HG03558 (cell line): ENCODE measurements around the gene HMX1.

Experiments
- ATAC-seq: cut with Tn5 transposase; IDR thresholded peaks from one replicate; pipeline ENCODE4 v1.9.1; 2021; ENCODE audit warnings: moderate number of reproducible peaks; ENCODE audit not compliant: unreplicated experiment; ENCODE audit errors: extremely low read depth

The HMX1 gene

DNA sequence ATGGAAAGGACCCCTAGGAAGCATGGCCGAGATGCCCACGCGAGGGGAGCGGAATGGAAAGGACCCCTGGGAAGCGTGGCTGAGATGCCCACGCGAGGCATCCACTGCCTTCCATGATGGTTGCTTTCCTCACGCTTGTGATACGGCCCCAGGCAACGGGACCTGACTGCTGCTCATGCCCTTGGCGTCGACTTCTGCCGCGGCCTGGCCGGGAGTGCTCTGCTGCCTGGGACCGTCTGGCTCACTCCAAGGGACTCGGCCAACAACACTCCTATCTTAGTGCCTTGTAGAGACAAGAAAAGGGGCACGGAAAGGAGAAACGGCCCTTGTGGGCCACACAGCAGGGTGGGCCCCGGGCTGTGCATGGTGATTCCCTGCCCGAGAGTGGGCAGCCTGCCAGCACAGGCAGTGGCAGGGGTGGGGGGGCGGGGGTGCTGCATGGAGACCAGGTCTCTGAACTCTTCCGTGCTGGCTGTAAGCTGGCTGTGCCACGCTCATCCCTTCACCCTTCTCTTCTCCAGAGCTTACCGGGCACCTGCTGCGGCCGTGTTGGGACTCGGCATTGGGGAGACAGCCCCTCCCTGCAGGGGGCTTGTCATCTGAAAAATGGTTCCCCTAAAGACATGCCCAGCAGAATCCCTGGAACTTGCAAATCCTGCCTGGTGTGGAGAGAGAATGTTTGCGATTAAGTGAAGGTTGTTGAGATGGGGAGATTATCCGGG is 38.6 kb upstream of the HMX1 start:
- no peak for ATAC-seq

DNA sequence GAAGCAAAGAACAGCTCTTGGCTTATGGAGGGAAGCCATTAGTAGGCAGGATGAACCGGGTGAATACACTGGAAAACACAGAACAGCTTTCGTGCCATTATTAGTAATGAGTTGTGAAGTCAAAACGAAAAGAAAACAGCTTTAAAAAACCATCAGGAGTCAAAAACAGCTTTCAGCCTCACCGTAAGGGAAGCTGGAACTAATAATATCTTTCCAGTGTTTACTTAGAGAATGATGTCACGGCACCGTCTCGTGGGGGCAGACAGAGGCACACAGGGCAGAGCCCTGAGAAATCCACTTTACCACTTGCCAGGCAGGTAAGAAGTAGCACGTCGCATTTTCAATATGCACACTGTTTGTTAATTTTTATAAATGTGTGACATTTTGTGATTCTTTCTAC is 37.9 kb upstream of the HMX1 start:
- no peak for ATAC-seq

DNA sequence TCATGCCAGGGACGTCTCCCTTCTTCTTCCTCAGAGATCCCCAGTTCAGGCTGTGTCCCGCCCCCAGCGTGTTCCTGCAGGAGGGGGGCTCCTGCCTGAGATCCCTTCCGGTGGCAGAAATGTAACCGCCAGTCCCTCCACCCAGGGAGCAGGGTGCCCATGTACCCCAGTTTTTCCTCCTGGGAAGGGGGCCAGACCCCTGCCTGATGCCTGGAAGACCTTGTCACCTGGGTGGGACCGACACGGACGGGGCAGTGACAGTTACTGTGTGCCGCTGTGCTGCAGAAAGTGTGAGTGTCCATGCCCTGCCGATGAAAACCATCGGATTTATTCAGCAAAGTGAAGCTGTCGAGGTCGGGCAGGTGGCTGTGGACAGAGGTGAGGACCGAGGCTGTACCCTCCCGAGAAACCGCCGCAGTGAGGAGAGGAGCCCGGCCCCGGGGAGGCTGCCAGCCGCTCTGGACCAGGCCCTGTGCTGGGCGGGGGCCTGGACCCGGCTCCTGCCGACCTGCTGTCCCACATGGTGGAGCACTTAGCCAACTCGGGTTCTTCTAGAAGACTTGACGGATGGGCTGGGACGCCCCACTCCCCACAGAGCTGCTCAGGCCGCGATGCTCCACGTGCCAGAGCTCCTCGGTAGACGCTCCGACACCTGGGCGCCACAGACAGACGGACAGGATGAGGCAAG is 36.7 kb upstream of the HMX1 start:
- ATAC-seq: no peak

DNA sequence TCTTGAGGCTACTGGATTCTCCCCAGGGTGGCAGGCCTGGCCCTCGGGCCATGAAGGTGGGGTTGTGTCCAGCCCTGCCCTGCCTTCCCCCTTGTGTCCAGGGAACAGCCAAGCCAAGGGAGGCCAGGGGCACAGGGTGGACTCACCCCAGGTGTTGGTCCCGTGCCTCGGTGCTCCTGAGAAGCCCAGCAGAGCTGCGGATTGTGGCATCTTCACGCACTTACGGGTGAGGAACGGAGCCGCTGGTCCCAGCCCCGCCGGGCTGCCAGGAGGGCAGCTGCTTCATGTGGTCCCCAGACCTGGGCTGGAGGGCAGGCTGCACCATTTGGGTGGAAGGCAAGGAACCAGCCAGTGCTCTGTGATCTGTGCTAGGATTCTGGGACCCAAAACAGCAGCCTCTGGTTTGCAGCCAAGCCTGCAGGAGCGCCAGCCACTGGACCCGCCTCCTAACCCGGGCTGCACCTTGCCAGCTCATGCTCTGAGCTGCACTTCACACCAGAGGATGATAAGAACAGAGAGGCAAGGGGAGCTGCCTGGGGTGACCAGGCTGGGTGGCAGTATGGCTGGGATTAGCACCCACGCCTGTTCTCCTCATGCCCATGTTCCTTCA is 36.1 kb upstream of the HMX1 start:
- no peak for ATAC-seq

DNA sequence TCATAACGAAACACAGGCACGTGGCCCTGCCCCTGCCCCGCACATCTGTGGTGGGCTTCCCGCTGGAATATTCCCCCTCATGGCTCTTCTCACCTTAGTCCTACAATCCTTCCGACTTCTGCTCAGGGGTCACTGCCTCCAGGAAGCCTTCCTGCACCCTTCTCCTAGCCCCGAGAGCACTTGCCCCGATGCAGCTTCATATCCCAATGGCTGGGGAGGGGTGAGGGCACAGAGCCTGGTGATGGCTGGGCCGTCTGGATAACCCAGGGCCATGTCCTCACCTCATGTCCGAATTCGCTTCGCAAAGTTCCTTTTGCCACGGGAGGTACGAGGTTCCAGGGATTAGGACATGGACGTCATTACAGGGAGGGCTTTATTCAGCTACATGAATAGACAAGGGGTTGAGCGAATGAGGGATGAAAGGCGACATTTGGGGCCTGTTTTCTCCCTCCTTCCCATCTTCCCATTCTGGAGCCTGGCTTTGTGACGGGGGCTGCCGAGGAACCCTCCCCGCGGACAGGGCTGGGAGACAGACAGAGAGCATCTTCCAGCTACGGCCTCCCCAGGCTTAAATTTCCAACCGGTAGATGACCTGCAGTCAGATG is 35.5 kb upstream of the HMX1 start:
- ATAC-seq: no peak

DNA sequence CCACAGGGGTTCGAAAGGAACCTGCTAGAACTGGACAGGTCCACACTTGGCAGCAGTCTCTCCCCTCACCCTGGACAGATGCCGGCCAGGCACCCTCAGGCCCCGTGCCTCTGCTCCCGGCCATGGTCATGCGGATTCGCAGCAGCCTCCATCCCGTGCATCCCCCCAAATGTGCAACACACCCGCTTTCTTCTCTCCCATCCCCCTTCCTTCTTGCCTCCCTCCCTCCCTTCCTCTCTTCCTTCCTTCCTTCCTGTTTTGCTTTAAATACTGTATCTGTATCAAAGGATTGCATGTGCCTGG is 35.0 kb upstream of the HMX1 start:
- no peak for ATAC-seq

DNA sequence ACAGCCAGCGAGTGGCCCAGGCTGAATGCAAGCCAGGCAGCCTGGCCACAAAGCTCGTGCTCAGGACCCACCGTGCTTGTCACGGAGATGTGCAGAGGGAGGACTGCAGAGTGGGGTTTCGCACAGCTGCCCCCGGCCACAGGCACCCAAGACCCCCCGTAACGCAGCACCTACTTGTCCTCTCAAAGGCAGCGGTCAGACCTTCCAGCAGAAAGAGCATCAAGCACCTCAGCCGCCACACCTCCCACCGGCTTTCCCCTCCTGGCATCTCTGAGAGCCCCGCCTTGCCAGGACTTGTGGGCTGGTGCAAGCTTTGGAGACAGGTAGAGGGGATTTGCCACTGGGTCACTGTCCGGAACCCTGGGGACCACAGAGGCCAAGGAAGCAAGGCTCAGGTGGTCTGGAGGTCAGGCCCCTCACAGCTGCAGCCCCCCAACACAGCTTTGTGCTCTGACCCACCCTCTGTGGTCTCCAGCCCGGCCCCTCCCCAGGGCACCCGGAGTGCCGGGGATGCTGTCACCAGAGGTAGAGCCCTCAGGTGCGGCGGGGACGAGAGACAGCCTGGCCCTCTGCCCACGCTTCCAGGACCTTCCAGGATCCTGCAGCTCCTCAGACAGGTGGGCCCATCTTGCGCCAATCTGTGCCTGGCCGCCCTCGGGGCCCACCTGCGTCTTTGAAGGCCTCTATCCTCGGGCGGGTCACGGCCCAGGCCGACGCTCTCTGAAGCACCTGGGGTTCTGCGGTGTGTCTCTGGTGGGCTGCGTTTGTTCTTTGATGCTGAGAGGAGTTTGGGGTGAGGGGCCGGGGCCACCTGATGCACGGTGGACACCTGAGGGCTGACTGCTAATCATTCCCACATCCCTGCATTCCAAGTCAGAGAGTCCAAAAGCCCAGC is 34.4 kb upstream of the HMX1 start:
- no peak for ATAC-seq

DNA sequence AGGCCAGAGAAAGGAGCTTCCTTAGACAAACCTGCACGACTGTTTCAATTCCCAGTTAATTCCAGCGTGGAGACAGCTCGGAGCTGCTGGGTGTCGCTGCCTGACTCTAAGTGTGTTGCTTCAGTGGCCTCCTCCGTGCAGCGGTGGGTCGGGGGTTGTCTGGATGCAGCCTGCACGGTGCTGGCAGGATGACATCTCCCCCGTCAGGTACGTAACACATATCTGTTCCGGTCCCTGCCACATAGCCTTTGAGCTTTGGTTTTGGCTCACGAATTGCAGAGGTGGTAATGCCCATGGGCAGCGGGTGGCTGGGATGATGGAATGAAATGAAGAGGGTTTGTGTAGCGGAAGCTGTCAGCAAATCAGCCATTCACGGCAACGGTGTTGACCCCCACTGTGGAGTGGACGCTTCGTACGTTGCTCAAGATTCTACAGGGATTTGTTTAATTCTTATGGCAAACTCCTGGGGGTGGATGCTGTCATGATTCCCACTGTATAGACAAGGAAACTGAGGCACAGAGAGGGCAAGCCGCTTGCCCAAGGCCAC is 33.7 kb upstream of the HMX1 start:
- no peak for ATAC-seq

DNA sequence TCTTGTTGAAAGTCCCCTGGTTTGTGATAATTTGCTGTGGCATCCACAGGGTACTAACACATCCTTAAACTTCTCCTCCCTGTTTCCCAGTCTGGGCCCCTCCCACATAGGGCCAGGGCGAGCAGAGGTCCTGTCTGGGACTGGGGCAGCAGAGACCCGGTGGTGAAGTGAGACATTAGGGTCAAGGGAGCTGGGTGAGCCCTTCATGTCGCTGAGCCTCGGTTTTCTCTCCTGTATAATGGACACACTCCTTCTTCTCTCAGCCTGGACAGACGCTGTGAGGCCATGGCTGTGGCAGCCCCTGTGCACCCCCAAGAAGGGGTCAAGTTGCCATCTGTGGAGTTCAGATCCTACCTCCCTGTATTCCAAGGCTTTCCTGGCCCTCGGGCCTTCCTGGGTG is 33.0 kb upstream of the HMX1 start:
- ATAC-seq: no peak

DNA sequence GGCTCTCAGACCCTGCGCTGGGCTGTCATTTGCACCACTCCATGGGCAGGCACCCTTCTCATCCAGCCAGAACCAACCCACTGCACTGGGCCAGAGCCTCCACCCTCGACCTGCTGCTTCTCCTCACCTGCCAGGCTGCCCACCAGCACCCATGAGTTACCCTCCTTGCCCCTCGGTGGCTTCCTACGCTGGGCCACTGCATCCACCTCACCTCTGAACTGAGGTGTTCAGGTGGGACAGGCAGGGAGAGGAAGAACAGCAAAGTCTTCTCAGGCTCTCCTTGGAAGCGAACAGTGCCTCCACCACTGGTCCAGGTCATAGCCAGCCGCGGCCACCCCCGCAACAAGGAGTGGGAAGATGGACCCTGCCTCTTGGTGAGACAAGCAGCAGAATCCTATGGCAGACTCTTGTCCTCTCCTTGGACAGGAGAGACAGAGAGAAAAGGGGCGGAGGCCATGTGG is 32.4 kb upstream of the HMX1 start:
- ATAC-seq: no peak

DNA sequence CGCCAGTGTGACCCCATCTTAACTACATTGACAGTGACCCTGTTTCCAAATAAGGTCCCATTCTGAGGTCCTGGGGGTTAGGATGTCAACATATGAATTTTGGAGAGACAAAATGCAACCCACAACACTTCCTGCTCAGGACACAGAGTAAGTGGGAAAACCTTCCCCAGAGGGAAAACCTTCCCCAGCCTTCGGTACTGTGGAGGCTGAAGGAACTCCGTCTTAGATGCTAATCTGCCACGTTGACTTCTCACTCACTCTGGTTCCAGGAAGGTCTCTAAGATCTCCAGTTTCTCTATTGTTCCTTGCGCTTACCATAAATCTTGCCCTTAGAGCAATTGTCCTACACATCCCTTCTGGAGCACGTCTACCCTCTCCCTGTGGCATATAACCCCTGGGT is 29.7 kb upstream of the HMX1 start:
- no peak for ATAC-seq

DNA sequence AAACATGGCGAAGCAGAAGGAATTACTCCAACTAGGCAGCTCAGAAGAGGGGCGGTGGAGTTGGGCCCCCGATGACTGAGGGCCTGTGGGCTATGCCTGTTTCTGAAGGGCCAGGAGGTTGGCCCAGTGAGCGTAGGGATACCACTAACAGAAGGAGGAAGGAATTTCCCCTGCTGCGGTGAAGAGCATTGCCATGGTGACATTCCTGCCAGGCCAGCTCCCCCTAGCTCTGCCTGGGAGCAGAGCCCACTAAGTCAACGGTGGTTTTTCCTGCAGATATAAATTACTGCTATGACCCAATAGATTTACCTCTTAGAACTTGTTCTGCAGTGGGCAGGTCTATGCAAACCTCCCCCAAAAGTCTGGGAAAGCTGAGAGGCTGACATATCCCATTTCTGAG is 28.9 kb upstream of the HMX1 start:
- ATAC-seq: no peak

DNA sequence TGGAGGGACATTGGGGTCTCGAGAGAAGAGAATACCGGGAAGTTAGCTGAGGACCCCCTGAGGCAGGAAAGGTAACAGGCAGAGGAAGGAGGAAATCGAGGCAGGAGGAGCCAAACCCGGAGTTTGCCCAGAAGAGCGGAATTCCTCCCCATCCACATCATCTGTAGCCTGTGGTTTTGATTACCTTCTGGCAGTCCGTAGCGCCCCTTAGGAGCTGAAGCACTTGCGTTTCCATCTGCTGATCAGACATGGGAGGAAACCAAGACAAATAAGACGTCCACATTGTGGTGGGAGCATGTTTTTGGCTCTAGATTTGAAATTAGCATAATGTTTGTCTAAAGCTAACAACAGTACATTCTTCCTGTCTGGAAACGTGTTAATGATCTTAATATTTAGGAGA is 26.8 kb upstream of the HMX1 start:
- ATAC-seq: no peak

DNA sequence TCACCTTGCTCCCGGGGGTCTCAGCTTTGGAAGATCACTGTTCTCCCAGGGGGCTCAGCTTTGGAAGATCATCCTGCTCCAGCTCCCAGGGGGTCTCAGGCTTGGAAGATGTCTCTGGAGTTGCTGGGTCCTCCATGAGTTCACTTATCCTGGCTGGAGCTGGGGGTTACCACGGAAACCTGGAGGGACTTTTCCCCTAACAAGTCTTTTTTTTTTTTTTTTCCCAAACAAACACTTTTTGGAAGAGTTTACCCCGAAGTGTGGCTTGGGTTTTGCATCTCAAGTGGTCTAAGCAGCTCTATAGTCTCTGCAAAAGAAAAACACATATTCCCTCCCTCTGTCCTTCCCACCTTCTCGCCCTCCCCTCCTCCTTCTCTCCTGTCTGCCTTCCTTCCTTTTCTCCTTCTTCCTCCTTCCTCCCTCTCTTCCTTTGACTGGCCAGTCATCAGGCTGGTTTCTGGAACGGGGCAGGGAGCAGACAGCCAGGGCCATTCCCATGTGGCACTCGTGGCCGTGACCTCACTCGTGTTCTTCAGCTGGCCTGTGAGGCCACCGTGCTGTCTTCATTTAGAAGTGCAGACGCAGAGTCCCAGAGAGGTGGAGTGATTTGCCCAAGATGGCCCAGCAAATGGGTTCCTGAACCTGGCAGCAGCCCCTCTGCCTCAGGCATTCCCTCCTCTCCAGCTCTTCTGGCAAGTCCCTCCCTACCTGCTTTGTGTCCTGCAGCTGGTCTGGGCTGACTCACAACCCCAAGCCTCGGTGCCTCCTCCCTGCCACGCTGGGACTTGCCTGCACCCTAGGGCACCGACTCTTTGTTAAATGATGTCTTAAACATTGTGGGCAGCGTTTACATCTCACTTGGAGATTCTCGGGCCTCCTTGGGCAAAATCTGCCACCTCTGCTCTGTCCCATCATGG is 25.9 kb upstream of the HMX1 start:
- no peak for ATAC-seq

DNA sequence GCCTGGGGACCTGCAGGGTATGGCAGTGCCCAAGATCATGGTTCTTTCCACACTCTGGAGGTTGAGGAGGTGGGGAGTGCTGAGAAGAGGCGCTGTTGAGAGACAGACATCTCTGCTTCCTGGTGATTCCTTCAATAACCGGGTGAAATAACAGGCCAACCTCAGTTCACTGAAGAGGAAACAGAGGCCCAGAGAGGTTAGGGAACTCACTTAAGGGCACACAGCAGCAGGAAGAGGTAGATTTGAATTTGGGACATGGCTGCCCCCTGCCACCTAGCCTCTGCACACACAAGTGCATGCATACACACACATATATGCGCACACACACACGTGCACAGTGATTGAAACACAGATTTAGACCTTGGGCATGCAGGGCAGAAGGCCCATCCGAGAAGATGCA is 24.9 kb upstream of the HMX1 start:
- no peak for ATAC-seq

DNA sequence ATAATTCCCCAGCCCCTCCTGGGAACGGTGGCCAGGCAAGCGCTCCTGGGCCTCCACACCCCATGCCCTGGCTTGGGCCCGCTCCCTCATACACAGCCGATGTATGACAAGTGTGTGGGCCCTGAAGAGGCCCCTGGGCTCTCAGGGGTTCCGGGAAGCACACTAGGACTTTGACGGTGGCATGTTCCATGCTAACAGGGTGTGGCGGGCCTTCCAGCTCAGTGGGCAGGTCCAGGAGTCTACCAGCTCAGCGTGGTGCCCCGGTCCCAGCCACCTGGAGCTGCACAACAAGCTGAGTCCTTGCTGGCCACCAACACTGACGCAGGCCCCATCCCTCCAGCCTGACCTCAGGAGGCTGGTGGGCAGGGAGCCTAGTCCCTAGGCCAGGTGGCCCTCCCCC is 24.4 kb upstream of the HMX1 start:
- ATAC-seq: no peak

DNA sequence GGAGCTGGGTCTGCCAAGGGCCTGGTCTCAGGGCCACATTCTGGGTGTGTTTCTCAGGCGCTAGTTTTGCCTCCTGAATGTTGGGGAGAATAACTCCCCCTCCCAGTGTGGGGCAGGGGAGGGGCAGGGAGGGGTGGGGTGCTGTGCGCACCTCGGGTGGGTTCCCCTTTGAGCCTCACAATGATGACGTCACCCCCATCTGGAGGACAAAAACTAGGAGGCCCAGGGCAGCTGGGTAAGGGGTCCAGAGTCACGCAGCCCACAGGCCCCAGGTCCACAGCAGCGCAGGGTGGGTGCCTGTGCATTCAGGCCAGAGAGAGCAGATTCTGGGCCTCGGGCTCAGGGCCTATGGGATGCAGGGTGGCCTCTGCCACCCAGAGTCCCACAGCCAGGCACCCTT is 23.7 kb upstream of the HMX1 start:
- ATAC-seq: no peak

DNA sequence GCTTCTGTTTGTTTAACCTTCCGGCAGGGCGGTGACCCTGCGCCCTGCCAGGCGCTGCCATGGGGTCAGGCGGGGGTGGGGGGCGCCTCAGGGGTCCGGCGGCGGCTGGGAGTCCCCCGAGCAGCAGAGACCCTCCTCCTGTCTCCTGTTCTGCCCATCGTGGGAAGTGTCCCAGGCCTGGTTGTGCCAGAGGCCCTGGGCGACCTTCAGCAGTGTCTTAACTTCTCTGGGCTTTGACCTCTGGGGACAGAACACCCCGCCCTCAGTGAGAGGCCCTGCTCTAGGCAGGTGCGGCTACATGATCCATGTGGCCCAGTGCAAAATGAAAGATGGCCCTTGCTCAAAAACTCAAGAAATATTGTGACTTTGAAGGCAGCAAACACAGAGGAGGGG is 22.8 kb upstream of the HMX1 start:
- no peak for ATAC-seq
